GM18858 (cell line): ENCODE data around the gene CELF5.
"Not testable (repeated sequence)": the region's sequence is repeated elsewhere in the genome, so short reads cannot be mapped to it uniquely, and the experiment has no call there.

Experiments used
- ATAC-seq: cut with Tn5 transposase; IDR thresholded peaks from one replicate; pipeline ENCODE4 v1.9.1; 2021; ENCODE audit not compliant: unreplicated experiment

Gene CELF5

GRCh38 chr19:3206216-3206953 is 18.1 kb upstream of the CELF5 start:
- ATAC-seq, result no peak

- ATAC-seq, result no peak
These were observed 16.8 kb upstream of the CELF5 start for GRCh38 chr19:3207461-3208242.

GRCh38 chr19:3208317-3209207 is 15.9 kb upstream of the CELF5 start:
- ATAC-seq, result no peak

DNA sequence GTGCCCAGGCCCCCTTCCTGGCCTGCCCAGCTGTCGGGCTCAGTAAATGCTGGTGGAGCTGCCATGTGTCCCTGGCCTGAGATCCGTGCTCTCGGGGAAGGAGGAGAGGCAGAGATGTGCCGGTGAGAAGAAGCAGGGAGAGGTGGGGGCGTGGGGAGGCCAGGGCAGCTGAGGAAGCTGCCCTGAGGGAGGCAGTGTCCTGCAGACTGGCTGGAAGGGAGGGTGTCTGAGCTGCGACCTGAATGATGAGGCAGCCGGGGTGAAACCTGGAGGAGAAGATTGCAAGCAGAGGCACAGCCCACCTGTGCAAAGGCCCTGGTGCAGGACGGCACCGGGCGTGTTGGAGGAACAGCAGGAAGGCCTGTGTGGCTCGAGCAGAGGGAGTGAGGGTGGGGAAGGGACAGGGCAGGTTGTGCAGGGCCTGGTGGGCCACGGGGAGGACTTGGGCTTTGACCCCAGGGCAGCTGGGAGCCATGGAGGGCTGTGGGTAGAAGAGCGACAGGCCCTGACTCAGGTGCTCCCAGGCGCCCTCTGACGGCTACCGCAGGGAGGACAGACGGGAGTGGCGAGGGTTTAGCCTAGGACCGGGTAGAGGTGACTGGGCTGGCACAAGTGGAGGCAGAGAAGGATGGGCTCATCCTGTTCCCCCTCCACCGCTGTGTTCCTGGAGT is 14.0 kb upstream of the CELF5 start:
- ATAC-seq, result no peak

GRCh38 chr19:3211191-3211590 is 13.3 kb upstream of the CELF5 start:
- no peak for ATAC-seq

- ATAC-seq, result no peak
These were observed 11.3 kb upstream of the CELF5 start for GRCh38 chr19:3213159-3213558.

- ATAC-seq, result no peak
These were observed 7.6 kb upstream of the CELF5 start for GRCh38 chr19:3216874-3217273.

- no peak for ATAC-seq
These were observed 3.9 kb upstream of the CELF5 start for GRCh38 chr19:3220576-3220975.

GRCh38 chr19:3221576-3221975 is 2.9 kb upstream of the CELF5 start:
- ATAC-seq, result not testable (repeated sequence)

DNA sequence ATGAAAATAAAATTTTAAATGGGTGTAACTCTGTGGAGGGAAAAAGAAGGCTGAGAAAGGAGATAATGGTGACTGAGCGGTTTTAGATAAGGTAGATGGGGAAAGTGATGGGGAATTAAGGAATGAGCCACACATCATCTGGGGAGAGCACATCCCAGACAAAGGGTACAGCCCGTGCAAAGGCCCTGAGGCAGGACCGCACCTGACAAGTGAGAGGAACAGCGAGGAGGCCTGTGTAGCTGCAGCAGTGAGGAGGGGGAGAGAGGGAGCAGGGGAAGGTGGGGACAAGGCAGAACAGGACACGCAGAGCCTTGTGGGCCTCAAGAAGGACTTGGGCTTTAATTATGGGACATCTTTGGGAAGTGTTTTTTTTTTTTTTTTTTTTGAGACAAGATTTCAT is 1.8 kb upstream of the CELF5 start:
- ATAC-seq, result no peak

- no peak for ATAC-seq
These were observed 666 bp downstream of the CELF5 start for GRCh38 chr19:3225169-3225485.

DNA sequence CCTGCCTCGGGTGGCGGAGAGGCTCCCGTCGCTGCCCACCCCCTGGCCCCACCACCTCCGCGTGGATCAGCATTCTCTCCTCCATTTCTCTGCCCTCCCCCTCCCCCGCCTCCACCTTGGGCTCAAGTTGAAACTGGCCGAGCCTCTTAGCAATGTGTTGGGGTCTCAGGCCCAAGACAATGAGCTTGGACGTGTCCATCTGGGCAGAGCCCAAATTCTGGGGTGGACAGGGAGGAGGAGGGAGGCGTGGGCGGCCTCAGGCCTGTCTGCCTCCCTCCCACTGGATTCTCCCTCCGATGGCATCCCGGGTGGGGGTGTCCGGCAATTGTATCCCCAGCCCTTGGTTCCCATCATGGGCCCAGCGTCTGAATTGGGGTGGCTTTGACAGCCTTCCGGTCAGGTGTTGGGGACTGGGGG is 1.2 kb downstream of the CELF5 start:
- no peak for ATAC-seq

GRCh38 chr19:3227054-3227626 is 2.7 kb downstream of the CELF5 start:
- ATAC-seq, result no peak

DNA sequence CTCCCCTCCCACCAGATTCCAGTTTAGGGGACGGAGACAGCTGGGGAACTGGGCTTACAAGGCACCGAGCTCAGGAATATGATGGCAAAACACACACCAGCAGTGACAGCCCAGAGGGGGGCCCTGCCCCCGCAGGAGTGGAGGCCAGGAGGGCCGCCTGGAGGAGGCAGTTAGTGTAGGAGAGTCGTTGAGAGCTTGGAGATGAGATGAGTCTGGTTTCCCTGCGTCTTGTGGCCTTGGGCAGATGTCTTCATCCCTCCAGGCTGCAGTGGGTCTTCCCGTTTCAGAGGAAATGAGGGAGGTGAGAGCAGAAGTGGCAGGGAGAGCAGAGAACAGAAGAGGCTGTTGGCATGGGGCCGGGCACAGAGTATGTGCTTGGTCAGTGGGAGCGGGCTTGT is 4.9 kb downstream of the CELF5 start:
- ATAC-seq, result no peak

- ATAC-seq, result no peak
These were observed 5.5 kb downstream of the CELF5 start for GRCh38 chr19:3229888-3230496.

DNA sequence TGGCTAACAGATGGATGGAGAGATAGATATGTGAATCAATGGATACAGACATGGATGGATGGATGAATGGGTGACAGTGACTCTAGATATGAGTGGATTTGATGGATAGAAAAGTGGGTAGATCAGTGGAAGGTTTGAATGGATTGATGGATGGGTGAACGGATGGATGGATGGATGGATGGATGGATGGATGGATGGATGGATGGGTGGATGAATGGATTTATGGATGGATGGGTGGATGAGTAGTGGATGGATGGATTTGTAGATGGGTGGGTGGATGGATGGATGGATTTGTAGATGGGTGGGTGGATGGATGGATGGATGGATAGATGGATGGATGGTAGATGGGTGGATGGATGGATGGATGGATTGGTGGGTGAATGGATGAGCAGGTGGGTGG is 6.8 kb downstream of the CELF5 start:
- ATAC-seq, result no peak

GRCh38 chr19:3233116-3233515 is 8.7 kb downstream of the CELF5 start:
- ATAC-seq, result no peak

DNA sequence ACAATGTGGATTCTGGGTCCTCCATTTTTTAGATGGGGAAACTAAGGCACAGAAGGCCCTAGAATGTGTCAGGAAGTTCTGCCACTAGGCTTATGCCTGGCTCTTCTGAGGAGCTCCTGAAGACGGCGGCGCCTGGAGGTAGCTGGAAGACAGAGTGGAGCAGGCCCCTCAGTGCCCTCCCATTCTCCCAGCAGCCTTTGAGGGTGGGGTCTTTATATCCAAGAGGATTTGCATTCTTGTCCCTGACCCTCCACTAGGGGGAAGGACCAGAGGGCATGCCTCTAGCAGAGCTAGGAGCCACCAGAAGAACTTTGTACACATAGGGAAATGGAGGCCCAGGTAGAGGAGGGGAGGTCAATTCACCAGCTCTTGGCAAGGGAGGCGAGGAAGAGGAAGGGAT is 9.4 kb downstream of the CELF5 start:
- ATAC-seq, result no peak

DNA sequence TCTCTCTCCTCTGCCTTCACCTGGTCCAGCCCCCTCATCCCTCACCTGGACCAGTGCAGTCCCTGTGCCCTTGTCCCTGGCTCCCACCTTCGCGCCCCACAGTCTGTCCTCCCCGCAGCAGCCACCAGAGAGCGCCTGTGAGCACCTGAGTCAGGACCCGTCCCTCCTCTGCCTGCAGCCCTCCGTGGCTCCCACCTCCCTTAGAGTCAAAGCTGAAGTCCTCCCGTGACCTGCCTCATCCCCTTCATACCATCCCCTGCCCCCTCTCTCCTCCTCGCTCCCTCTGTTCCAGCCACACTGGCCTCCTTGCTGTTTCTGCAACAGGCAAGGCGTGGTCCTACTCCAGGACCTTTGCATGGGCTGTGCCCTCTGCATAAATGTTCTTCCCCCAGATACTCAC is 10.3 kb downstream of the CELF5 start:
- ATAC-seq, result no peak

GRCh38 chr19:3235604-3236003 is 11.1 kb downstream of the CELF5 start:
- not testable (repeated sequence) for ATAC-seq
